NT2/D1 (cell line): ENCODE results near the gene TBC1D10A.

Source experiments
- SUZ12 ChIP-seq: IDR thresholded peaks from 2 replicates; pipeline ENCODE4 v1.6.1; 2011; ENCODE audit not compliant: insufficient read length, insufficient read depth; ENCODE audit errors: extremely low read depth
- YY1 ChIP-seq: IDR thresholded peaks from 2 replicates; pipeline ENCODE4 v1.6.1; 2011; ENCODE audit not compliant: insufficient read length, insufficient read depth

- TF ChIP-seq YY1 = no peak
- no peak for TF ChIP-seq SUZ12
Measured at GRCh38 chr22:30252411-30253204, 74.1 kb downstream of the TBC1D10A start.
